AG04449 (cell line): ENCODE data around the gene DNASE1L2.

Source experiments
- CTCF ChIA-PET: fragments of 350-600 bp; formaldehyde crosslinking; extraction: SDS; loops from one replicate; lab custom pipeline; 2021; ENCODE audit warnings: antibody characterized with exemption; lab: Yijun Ruan, JAX
- POLR2A ChIA-PET: fragments of 400-600, 350-600 bp; formaldehyde crosslinking; extraction: SDS; loops from one replicate; lab custom pipeline; 2020; ENCODE audit warnings: antibody characterized with exemption, inconsistent platforms; lab: Yijun Ruan, JAX
- DNase-seq: peaks from one replicate; pipeline ENCODE4 v3.0.0-alpha.2; 2010; ENCODE audit warnings: low read depth, low spot score
- H3K4me3 ChIP-seq: 2 replicates; pipeline ENCODE4 v1.5.1; 2011; ENCODE audit warnings: low read depth, mild to moderate bottlenecking, control low read depth, low read length
- CTCF ChIP-seq: IDR thresholded peaks from one replicate; pipeline ENCODE4 v1.5.1; 2011; ENCODE audit warnings: mild to moderate bottlenecking, moderate library complexity, low read length, control low read depth, inconsistent platforms; ENCODE audit not compliant: insufficient read depth; ENCODE audit errors: missing control alignments

DNASE1L2 gene

GRCh38 chr16:2229632-2230250 is 6.5 kb upstream of the DNASE1L2 start:
- TF ChIP-seq CTCF, result no peak
- ChIA-PET POLR2A (no interaction called here), CTCF (no interaction called here)
- no peak for DNase-seq
- no peak overlapping the region for H3K4me3 ChIP-seq

DNA sequence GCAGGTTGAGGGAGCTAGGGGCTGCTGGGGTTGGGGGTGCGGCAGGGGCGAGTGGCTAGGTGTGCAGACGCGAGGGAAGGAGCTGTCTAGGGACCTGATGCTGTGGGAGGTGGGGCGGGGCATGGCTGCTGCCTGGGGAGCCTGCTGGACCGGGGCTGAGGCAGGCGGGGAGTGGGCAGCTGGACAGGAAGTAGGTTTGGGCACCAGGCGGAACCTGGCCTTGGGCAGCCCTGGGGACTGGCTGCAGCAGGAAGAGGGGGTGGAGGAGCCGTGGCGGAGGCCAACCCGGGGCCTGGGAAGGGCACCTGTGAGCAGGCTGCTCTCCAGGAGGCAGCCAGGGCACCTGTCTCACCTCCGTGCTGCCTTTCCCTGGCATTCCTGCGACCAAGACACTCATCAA is 5.9 kb upstream of the DNASE1L2 start:
- no peak overlapping the region for H3K4me3 ChIP-seq
- no peak for TF ChIP-seq CTCF
- ChIA-PET CTCF (no interaction called here), POLR2A (no interaction called here)
- no peak for DNase-seq

- TF ChIP-seq CTCF, result no peak
- ChIA-PET CTCF (no interaction called here), POLR2A (no interaction called here)
- H3K4me3 ChIP-seq, result no peak overlapping the region
- no peak for DNase-seq
Measured at GRCh38 chr16:2231016-2231931, 5.0 kb upstream of the DNASE1L2 start.

- CTCF ChIA-PET, result no interaction called here
- no peak overlapping the region for H3K4me3 ChIP-seq
- DNase-seq, result no peak
- POLR2A ChIA-PET, result interaction anchor here (0.9 kb wide), 1 partner anchor 77 kb away, joined by 3 read pairs; the partner anchor contains the start of gene TRAF7
- no peak for TF ChIP-seq CTCF
Measured at GRCh38 chr16:2232094-2232990, 3.9 kb upstream of the DNASE1L2 start.

- ChIA-PET POLR2A (interaction anchor here (0.9 kb wide), 1 partner anchor 78 kb away, joined by 3 read pairs; the partner anchor contains the start of gene TRAF7), CTCF (no interaction called here)
- no peak for TF ChIP-seq CTCF
Measured at GRCh38 chr16:2233046-2233775, 3.0 kb upstream of the DNASE1L2 start.

More at GRCh38 chr16:2233046-2233775, 3.0 kb upstream of the DNASE1L2 start:
- DNase-seq, result no peak
- no peak overlapping the region for H3K4me3 ChIP-seq
